Stimulated activated CD4-positive, alpha-beta T cell treated with anti-CD3 and anti-CD28 coated beads, Interleukin-4, amount 100 ng/mL, for 24 hours (primary cell): Measurements from ENCODE around the gene ZSCAN31.
"Not testable (repeated sequence)": the region's sequence is repeated elsewhere in the genome, so short reads cannot be mapped to it uniquely, and the experiment has no call there.

Experiments
- DNase-seq: peaks from one replicate; pipeline ENCODE4 v3.0.0-alpha.2; 2020

The ZSCAN31 gene

DNA sequence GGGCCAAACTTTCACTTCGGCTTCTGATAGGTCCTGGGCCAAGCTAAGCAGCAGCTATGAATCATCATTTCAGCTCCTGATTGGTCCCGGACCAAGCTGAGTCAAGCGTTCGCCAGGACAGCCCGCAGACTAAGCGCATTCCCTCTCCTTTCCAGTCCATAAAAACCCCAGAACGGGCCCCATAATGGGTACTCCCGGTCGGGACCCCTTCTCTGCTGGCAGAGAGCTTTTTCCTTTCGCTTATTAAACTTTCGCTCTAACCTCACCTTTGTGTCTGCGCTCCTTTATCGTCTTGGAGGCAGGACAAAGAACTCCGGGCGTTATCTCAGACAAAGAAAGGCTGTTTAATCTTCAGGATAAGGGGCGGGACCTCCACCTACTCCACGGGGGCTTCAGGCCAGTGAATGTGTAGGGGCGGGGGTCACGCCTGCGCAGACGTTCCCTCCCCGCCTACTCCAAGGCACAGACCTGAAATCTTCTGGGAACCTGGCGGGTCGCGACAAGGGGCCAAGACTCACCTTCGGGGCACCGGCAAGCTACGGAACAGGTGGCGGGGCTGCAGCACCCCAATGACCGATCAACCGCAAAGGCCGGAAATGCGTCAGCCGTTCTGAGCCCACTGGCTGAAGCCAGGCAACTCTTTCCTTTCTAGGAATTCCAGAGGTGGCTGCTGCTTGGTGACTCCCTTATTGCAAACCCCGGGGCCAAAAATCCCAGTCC is at the start of gene ZSCAN31:
TSS of gene ZSCAN31 (minus strand) at position 585 of the 720 bp plus-strand sequence. CDS start 6,465 bp downstream, outside the sequence.
- DNase-seq: peak; percentile 84

DNA sequence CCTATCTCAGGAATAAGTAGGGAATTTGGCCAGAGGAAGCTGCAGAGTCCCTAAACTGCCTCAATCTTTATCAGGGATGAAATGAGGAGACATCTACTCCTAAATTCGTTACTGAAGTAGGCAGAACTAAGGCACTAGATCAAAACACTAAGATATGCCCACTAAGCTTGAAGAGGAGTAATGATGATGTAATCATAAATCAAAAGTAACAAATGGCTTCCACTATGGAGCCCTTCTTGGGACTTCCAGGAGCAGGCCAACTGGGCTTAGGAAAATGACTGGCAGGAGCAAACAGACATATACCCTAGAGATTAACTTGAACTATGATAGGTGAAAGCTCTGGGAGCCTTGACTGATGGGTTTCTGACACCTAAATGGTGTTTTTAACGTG is 48.2 kb upstream of the ZSCAN31 start:
- DNase-seq: no peak

DNA sequence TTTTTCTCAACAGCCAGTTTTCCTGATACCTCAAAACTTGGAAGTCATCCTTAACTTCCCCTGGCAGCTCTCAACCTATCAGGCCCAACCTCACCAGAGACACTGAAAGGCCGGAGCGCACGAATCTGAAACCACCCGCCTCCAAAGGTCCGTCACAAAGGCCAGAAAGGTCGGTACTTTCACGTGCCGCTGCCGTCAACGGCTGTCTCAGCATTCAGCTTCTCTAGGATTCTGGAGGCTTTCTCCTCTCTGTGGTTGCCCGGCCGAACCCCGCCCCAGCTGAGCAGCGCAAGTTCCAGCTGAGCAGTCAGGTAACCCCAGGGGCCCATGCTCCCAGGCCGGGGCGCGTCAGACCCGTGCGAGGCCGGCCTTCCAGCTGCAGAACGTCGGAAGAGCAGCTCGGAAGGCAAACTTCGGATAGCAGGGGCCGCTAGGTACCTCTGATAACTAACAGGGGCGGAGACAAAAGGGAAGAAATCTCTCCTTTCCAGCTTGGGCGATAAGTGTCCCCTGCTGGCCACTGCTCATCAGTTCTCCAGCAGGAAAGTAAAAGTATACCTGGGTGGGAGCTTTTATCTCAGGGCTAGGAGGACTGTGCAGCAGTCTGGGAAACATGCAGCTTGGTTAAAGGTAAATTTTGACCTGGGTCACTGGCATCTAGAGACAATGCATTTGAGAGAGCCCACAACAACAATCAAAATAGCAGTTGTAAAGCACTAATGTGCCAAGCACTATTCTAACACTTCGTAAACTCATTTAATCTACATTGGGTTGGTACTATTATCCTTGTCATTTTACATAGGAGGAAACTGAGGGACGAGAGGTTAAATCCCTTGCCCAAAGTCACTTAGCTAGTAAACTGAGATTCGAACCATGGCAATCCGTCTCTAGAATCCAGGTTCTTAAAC is 47.5 kb upstream of the ZSCAN31 start:
- DNase-seq: no peak

GRCh38 chr6:28380381-28380780 is 44.4 kb upstream of the ZSCAN31 start:
- no peak for DNase-seq

DNA sequence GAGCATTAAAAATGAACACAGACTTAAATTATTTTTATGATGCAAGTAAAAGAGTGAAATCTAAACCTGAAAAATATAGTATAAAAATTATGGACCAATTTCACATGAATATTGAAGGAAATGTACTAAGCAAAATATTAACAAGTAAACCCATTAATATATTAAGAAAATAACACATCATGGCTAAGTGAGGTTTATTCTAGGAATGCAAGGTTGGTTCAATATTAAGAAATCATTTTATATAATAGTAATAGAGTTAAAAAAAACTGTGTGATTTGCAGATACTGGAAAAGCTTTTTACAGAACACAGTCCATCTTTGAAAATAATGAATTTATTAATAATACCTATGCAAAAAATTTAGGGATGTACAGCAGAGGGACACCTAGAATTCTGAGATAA is 42.7 kb upstream of the ZSCAN31 start:
- no peak for DNase-seq

DNA sequence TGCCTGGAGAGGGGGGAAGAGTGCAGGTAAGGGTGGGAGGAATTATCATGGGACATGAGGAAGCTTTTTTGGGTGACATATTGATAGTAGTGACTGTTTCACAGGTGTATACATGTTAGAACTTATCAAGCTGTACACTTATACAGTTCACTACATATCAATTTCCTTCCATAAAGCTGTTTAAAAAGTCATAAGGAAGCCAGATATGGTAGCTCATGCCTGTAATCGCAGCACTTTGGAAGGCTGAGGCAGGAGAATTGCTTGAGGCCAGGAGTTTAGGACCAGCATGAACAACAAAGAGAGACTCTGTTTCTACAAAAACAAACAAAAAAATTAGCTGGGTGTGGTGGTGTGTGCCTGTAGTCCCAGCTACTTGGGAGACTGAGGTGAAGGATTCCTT is 41.9 kb upstream of the ZSCAN31 start:
- DNase-seq: no peak

- no peak for DNase-seq
These were observed 38.0 kb upstream of the ZSCAN31 start for GRCh38 chr6:28373925-28374324.

DNA sequence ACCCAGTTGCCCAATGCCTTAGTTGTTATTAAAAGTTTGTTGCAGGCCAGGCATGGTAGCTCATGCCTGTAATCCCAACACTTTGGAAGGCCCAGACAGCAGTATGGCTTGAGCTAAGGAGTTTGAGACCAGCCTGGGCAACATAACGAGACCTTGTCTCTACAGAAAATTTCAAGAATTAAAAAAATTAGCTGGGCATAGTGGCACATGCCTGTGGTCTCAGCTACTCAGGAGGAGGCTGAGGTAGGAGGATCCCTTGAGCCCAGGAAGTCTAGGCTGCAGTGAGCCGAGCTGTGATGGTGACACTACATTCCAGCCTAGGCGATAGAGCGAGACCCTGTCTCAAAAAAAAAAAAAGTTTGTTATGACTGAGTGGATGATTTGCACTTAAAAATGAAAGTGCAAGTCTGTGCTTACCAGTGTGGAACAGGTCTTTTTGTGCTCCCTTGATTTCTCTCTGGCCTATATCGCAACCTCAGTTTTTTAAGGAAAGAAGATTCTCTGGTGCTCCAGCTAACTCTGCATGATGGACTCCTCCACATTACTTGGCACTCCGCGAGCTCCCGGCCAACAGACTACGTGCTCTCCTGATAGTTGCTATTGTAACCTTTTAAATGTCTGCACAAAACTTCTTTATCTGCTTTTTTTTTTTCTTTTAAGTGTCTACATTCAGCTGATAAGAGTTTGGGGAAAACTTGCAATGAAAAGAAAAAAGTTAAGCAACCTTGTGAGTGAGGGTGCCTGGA is 35.9 kb upstream of the ZSCAN31 start:
- no peak for DNase-seq

DNA sequence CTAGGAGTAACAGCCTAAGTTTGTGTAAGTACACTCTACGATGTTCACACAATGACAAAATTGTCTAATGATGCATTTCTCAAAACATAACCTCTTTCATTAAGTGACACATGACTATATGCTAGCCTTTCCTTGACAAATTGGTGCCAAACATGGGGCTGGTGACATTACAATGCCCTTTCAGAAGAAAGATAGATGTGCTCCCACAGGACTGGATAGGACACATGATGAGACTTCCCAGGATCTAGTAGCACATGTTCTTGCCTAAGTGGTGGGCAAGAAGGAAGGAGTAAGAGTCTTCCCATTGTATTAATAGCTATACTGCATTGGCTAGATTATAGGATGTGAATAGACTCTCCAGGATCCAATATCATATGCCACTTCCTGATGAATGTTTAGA is 35.3 kb upstream of the ZSCAN31 start:
- no peak for DNase-seq

- no peak for DNase-seq
These were observed 34.5 kb upstream of the ZSCAN31 start for GRCh38 chr6:28370440-28370839.

DNA sequence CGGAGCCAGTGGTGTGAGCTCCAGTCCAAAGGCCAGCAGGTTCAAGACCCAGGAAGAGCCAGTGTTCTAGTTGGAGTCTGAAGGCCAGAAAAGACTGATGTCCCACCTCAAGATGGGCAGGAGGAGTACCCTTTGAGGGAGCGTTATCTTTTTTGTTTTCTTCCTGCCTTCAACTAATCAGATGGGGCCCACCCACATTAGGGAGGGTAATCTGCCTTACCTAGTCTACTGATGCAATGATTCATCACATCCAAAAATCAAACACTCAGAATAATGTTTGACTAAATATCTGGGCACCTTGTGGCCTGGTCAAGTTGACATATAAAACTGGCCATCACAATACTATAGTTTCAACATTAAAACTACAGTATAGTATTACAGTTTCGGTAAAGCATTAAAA is 33.5 kb upstream of the ZSCAN31 start:
- no peak for DNase-seq

DNA sequence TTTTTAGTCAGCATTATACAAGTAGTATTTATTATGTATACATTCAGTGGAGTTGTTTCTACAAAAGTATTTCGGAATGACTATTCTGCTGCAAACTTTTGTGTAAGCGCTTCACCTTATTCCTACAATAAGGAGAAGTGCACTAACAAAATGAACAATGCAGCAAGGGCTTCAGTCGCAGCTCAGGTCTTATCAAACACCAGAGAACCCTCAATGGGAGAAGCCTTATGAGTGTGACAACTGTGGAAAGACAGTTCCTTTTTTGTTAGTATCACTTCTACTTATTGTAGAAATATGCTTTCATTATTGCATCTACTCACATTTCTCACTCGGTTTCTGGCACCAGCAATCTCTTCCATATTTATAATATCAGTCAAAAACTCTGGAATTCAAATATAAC is 32.6 kb upstream of the ZSCAN31 start:
- DNase-seq: no peak

DNA sequence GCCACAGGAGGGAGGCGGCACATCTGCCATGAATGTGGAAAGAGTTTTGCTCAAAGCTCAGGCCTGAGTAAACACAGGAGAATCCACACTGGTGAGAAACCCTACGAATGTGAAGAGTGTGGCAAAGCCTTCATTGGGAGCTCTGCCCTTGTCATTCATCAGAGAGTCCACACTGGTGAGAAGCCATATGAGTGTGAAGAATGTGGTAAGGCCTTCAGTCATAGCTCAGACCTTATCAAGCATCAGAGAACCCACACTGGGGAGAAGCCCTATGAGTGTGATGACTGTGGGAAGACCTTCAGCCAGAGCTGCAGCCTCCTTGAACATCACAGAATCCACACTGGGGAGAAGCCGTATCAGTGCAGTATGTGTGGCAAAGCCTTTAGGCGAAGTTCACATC is 29.6 kb upstream of the ZSCAN31 start:
- not testable (repeated sequence) for DNase-seq

- no peak for DNase-seq
These were observed 25.0 kb upstream of the ZSCAN31 start for GRCh38 chr6:28360961-28361360.

GRCh38 chr6:28359562-28359961 is 23.6 kb upstream of the ZSCAN31 start:
- not testable (repeated sequence) for DNase-seq

- no peak for DNase-seq
These were observed 21.1 kb upstream of the ZSCAN31 start for GRCh38 chr6:28357036-28357435.

DNA sequence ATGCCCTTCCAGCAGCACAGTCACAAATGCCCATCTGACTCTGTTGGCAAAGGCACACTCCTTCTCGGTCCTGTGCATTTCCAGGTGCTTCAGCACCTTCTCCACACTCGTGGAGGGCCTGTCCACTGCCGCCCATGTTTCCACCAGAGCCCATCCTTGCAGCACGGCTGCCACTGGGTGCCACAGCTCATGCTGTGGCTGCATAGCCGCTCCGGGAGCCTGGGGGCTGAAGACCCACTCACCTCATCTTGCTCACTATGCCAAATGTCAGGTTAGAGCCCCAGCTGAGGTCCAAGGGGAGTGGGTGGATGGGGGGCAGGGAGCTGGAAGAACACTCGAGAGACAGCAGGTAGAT is 20.7 kb upstream of the ZSCAN31 start:
- no peak for DNase-seq

DNA sequence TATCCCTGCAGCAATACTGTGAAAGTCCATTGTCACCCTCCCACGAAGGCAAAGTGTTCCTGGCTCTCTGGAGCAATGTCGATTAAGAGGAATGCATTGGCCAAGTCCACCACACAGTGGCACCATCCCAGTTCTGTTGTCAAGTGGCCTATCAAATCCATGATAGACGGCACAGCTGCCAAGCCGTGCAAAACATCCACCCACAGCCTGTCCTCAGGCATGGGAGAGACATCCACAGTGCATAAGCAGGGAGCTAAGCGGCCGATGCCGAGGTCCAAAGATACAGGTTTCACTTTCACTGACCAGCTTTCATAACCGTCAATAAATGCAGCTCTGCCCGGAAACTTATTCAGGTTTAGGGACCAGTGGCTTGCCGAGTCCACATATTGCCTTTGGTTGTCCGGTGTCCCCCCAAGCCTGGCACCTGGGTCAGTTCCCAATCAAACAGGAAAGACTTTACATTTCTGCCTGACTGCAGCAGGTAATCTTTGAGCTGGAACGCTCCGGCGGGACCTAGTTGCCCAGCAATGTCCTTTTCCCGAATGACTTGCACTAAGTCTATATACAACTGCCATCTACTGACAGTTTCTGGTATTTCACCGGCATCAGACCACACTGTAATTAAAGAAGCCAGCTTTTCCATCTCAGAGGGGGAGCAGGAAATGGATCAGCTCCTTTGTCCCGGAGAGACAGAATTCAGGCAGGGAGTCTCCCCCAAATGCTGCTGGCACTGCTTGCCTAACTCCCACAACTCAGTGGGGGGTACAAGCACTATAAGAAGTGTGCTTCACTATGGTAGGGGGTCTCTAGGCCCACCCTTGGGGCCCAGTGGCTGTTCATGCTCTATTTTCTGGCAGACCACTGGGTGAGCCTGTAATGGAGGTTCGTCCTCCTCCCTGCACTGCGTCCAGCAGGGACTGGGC is 20.1 kb upstream of the ZSCAN31 start:
- DNase-seq: peak; percentile 76

DNA sequence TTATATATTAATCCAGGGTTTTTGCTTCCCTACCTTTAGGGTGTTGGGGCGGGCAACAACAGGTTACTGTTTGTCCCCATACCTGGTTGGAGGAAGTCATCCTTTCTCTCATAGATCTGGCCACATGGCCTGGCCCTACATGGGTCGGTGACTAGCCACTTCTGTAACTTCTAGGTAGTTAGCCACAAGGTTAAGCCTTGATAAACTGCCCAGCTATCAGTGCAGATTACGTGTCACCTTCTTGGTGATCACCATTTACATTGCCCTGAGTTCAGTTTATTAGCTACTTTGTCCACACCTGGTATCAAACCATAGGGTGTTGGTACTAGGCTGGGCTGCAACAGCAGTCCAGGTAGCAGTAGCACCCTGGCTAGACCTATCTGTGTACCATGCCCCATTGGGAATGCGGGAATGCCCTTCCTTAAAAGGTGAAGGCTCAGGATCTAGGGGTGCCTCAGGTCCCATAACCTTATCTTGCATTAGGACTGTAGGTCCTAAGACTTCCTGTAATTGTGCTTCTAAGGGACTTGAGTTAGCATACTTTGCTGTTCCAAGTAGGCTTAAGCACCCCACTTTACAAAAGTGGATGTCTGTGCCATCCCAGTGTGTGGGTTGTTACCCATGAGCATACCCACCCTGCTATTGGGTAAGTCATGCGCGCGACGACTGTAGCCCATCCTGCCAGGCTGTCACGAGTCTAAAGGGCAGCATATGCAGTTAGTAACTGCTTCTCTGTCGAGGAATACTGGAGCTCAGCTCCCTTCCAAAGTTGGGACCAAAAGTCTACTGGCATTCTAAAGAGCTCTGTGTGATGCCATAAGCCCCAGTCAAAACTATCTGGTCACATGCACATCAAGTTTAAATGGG is 19.0 kb upstream of the ZSCAN31 start:
- DNase-seq: no peak

- DNase-seq: no peak
These were observed 18.2 kb upstream of the ZSCAN31 start for GRCh38 chr6:28353981-28354676.

DNA sequence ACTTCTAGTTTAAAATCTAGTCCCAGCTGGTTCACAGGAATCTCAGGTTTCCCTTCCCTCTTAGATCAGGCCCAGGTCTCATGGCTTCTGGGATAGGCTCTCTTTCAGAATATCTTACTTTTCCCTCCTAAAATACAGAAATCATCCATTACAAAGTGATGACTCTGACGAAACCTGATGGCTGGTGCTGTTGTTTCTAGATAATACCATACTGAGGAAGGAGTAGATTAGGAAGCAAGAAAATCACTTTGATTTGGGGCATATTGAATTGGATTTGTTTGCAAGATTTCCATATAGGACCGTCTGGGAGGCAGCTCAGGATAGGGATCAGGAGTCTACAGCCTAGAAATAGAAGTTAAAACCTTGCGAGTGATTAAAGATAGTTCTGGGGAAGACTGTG is 17.4 kb upstream of the ZSCAN31 start:
- no peak for DNase-seq
